Renal pelvis (tissue), 12 donors: Measurements from ENCODE around the gene BBX. TPM values are rescaled to one million over a fixed set of nuclear protein-coding genes. Genes with fewer than 3 reads are reported as not detected.

Experiments
- DNase-seq: peaks from one replicate; pipeline ENCODE4 v3.0.0-alpha.2; 2013
- long read RNA-seq, 16 experiments: transcript quantifications; one replicate each; lab custom pipeline, GENCODE V29; 2026
- polyA plus RNA-seq, 3 donors: library from polyadenylated mRNA; unstranded; fragments of 120-200 nt; gene quantifications; one replicate each; pipeline ENCODE4 v1.2.1, GENCODE V29; 2013; ENCODE audit not compliant: insufficient read length in 3 of 3

The BBX gene
- polyA plus RNA-seq, result 10 to 100 TPM; 64.8 to 67.1 (median 65.2) TPM
- long read RNA-seq, donor 1, partial matches to known transcripts, result 20 of 20 reads
- long read RNA-seq, donor 1, other reads (novel, unspliced or antisense), result 0 of 20 reads
- long read RNA-seq, donor 2, partial matches to known transcripts, result 47 of 47 reads
- long read RNA-seq, donor 2, other reads (novel, unspliced or antisense), result 0 of 47 reads
- long read RNA-seq, donor 3, partial matches to known transcripts, result 26 of 26 reads
- long read RNA-seq, donor 3, other reads (novel, unspliced or antisense), result 0 of 26 reads
- long read RNA-seq, donor 4, full-length matches to known transcripts, result 1 of 11 reads
- long read RNA-seq, donor 4, partial matches to known transcripts, result 10 of 11 reads
- long read RNA-seq, donor 4, other reads (novel, unspliced or antisense), result 0 of 11 reads
- long read RNA-seq, donor 5, result 0 reads
- long read RNA-seq, donor 6, partial matches to known transcripts, result 66 of 67 reads
- long read RNA-seq, donor 6, other reads (novel, unspliced or antisense), result 0 of 67 reads
- long read RNA-seq, donor 7, full-length matches to known transcripts, result 1 of 38 reads
- long read RNA-seq, donor 7, partial matches to known transcripts, result 37 of 38 reads
- long read RNA-seq, donor 7, other reads (novel, unspliced or antisense), result 0 of 38 reads
- long read RNA-seq, donor 8, partial matches to known transcripts, result 17 of 18 reads
- long read RNA-seq, donor 8, other reads (novel, unspliced or antisense), result 0 of 18 reads
- long read RNA-seq, donor 9, full-length matches to known transcripts, result 1 of 20 reads
- long read RNA-seq, donor 9, partial matches to known transcripts, result 19 of 20 reads
- long read RNA-seq, donor 9, other reads (novel, unspliced or antisense), result 0 of 20 reads
- long read RNA-seq, donor 10, partial matches to known transcripts, result 25 of 26 reads
- long read RNA-seq, donor 10, other reads (novel, unspliced or antisense), result 0 of 26 reads
- long read RNA-seq, donor 11, partial matches to known transcripts, result 31 of 31 reads
- long read RNA-seq, donor 11, other reads (novel, unspliced or antisense), result 0 of 31 reads
- long read RNA-seq, donor 12, full-length matches to known transcripts, result 3 of 38 reads
- long read RNA-seq, donor 12, partial matches to known transcripts, result 35 of 38 reads
- long read RNA-seq, donor 12, other reads (novel, unspliced or antisense), result 0 of 38 reads
- long read RNA-seq, donor 13, partial matches to known transcripts, result 11 of 11 reads
- long read RNA-seq, donor 13, other reads (novel, unspliced or antisense), result 0 of 11 reads
- long read RNA-seq, donor 14, result 0 reads
- long read RNA-seq, donor 15, full-length matches to known transcripts, result 2 of 27 reads
- long read RNA-seq, donor 15, partial matches to known transcripts, result 25 of 27 reads
- long read RNA-seq, donor 15, other reads (novel, unspliced or antisense), result 0 of 27 reads
- long read RNA-seq, donor 16, full-length matches to known transcripts, result 2 of 28 reads
- long read RNA-seq, donor 16, partial matches to known transcripts, result 26 of 28 reads
- long read RNA-seq, donor 16, other reads (novel, unspliced or antisense), result 0 of 28 reads

- DNase-seq, result peak; percentile 97
Measured at GRCh38 chr3:107522510-107523288, at the start of gene BBX. BBX (plus strand) TSS chr3:107522962; CDS start chr3:107710461, 187,499 bp downstream.

DNA sequence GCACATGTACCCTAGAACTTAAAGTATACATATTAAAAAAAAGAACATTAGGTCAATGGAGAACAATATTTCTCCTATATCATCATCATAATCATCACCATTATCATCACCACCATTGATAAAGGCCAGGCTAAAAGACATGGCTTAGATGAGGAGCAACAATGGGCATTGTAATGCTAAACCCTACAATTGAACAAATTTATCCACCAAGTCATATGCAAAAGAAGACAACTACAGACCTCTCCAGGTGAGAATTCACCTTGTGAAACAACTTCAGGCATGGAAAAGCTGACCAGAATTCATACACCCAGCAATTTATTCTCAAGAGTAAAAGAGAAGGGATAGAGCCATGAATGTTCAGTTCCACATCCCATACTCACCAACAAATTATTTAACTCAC lies 46.3 kb upstream of the BBX start:
- no peak for DNase-seq

- DNase-seq, result no peak
Measured at GRCh38 chr3:107487490-107487889, 35.3 kb upstream of the BBX start.

GRCh38 chr3:107488942-107489341 lies 33.8 kb upstream of the BBX start:
- no peak for DNase-seq

DNA sequence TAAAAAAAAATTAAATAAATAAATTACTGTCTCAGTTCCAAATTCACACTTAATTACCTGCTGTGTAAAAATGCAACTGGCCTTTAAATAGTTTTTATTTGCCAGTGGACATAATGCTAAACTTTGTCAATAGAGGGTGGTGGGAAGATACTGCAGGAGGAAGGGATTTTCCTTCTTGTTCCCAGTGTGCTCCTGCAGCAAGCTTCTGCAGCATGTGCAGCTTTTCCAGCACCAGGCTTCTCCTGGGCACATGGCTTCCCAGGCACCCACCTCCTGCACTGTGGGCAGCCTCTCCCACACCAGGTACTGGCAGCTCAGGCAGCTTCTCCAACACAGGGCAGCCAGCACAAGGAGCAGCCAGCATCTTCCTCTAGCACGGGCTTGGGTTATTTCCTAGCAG lies 29.6 kb upstream of the BBX start:
- no peak for DNase-seq

GRCh38 chr3:107496855-107497254 lies 25.9 kb upstream of the BBX start:
- no peak for DNase-seq

DNA sequence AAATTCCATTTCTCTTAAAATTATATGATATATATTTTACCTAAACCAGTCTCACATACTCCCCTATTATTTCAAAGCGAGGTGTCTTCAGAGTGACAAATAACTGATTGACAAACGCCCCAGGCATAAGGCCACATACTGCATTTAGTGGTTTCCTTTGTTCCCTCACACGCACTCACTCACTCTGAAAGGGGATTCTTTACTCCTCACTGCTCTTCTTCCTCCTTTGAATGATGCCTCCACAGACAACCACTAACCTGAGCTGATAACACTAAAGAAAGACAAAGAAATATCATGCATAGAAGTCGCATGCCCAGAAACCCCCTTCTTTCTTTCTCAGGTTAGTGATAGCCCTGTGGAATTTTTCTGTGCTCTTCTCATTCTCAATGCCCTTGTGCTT lies 24.1 kb upstream of the BBX start:
- DNase-seq, result no peak

GRCh38 chr3:107506458-107506857 lies 16.3 kb upstream of the BBX start:
- no peak for DNase-seq

GRCh38 chr3:107508331-107508730 lies 14.4 kb upstream of the BBX start:
- DNase-seq, result no peak

GRCh38 chr3:107512108-107512507 lies 10.7 kb upstream of the BBX start:
- no peak for DNase-seq

- DNase-seq, result no peak
Measured at GRCh38 chr3:107514453-107514852, 8.3 kb upstream of the BBX start.

GRCh38 chr3:107516475-107516874 lies 6.3 kb upstream of the BBX start:
- DNase-seq, result no peak

GRCh38 chr3:107520535-107520934 lies 2.2 kb upstream of the BBX start:
- DNase-seq, result no peak

DNA sequence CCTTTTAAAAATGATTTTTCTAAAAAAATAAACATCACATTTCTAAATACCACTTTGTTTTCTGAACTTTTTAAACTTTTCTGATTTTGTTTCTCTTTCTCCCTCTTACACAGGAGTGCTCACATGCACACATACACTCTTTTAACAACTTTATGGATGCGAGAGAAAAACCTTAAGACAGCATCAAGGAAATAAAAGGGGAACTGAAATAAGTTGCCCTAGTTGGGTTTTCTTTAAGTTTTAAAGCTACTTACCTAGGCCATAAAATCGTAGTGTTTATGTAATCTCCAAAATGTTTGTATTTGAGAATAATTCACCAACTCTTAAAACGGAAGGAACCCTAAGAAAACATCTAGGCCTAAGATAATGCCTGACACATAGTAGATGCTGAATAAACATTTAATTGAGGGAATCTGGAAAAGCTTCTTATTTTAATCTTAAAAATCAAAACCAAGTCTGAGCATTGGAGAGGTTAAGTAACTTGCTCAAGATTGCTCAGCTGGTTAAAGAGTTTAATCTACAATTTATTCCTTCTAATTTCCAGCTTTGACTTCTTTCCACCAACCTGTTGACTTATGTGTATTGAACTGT lies 1.2 kb upstream of the BBX start:
- DNase-seq, result no peak

DNA sequence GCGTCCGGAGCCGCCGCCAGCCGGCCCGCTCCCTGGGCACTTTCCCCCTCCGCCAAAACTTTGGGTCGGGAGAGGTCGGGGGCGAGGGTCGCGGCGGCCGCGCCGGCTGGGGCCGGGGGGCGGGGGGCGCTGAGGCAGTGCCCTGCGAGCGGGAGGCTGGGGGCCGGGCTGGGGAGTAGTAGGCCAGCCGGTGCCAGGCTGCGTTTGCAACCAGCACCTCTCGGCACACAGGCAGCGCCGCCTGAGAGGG lies 452 bp downstream of the BBX start:
- DNase-seq, result peak; percentile 57

GRCh38 chr3:107523539-107524325 lies 970 bp downstream of the BBX start:
- DNase-seq, result peak; percentile 61

GRCh38 chr3:107524326-107524840 lies 1.6 kb downstream of the BBX start:
- peak; percentile 58 for DNase-seq

GRCh38 chr3:107524841-107525643 lies 2.3 kb downstream of the BBX start:
- peak; percentile 58 for DNase-seq
